Activated T-cell treated with anti-CD3 and anti-CD28 coated beads, Interleukin-2, amount 50 U/mL, for 72 hours (primary cell): ENCODE data around the gene ONECUT2. TPM values are rescaled to one million over a fixed set of nuclear protein-coding genes. Genes with fewer than 3 reads are reported as not detected.
"Not testable (repeated sequence)": the region's sequence is repeated elsewhere in the genome, so short reads cannot be mapped to it uniquely, and the experiment has no call there.

Experiments
- ATAC-seq, 2 donors: fragments of 150-1000 bp; cut with Tn5 transposase; replicated peaks in 1 of 2; 2 replicates each; pipeline ENCODE4 v1.10.0; 2021; ENCODE audit warnings: moderate library complexity in 2 of 2, mild to moderate bottlenecking in 1 of 2
- DNase-seq, 2 donors: peaks; one replicate each; pipeline ENCODE4 v3.0.0; 2021 to 2022; ENCODE audit warnings: mixed read lengths in 1 of 2
- H3K27ac Mint-ChIP-seq: one replicate; pipeline ENCODE4 v1.8.0; 2022; ENCODE audit warnings: mild to moderate bottlenecking, moderate library complexity, mixed read lengths
- H3K27me3 Mint-ChIP-seq: one replicate; pipeline ENCODE4 v1.8.0; 2022; ENCODE audit warnings: low read depth, mixed read lengths
- H3K36me3 Mint-ChIP-seq, 2 donors: one replicate each; pipeline ENCODE4 v1.8.0; 2022; ENCODE audit warnings: mixed read lengths in 2 of 2, mild to moderate bottlenecking in 1 of 2; ENCODE audit not compliant: insufficient read depth in 2 of 2
- H3K4me1 Mint-ChIP-seq: one replicate; pipeline ENCODE4 v1.8.0; 2022; ENCODE audit warnings: low read depth, mixed read lengths
- H3K4me3 Mint-ChIP-seq, 2 donors: one replicate each; pipeline ENCODE4 v1.8.0; 2022; ENCODE audit warnings: mild to moderate bottlenecking in 2 of 2, mixed read lengths in 2 of 2, moderate library complexity in 2 of 2
- H3K9me3 Mint-ChIP-seq, 2 donors: one replicate each; pipeline ENCODE4 v1.8.0; 2022; ENCODE audit warnings: mixed read lengths in 2 of 2
- total RNA-seq, 2 donors: library from RNA; stranded (reverse); gene quantifications; one replicate each; pipeline ENCODE4 v1.2.3, GENCODE V29; 2022

ONECUT2 gene
- total RNA-seq, 2 donors from 2014 or later, result 0.02 TPM

DNA sequence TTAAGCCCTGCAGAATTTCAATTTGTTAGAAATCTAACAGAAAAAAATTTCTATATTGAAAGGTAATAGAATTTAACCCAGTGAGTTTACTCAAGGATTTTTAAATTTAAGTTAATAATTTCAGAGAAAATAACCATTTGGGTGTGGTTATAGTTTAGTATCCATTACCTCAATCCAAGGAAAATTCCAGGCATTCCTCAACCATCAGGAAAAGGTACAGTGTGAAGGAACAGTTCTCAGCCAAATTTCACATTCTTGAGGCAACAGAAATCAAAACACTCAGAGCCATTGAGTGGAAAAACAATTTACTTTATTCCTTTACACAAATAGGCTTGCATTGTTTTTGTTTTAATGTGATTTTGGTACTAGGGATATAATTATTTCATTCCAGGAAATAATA, 45.6 kb downstream of the ONECUT2 start:
- no peak overlapping the region for H3K27ac Mint-ChIP-seq
- no peaks in the 10 kb centered on the region for H3K4me1 Mint-ChIP-seq
- peaks cover 38% of the 10 kb centered on the region for H3K27me3 Mint-ChIP-seq
- no peak overlapping the region for H3K4me3 Mint-ChIP-seq
- ATAC-seq (no peak), DNase-seq (no peak)
- no peaks in the 10 kb centered on the region for H3K36me3 Mint-ChIP-seq
- H3K9me3 Mint-ChIP-seq, result no peaks in the 10 kb centered on the region

DNA sequence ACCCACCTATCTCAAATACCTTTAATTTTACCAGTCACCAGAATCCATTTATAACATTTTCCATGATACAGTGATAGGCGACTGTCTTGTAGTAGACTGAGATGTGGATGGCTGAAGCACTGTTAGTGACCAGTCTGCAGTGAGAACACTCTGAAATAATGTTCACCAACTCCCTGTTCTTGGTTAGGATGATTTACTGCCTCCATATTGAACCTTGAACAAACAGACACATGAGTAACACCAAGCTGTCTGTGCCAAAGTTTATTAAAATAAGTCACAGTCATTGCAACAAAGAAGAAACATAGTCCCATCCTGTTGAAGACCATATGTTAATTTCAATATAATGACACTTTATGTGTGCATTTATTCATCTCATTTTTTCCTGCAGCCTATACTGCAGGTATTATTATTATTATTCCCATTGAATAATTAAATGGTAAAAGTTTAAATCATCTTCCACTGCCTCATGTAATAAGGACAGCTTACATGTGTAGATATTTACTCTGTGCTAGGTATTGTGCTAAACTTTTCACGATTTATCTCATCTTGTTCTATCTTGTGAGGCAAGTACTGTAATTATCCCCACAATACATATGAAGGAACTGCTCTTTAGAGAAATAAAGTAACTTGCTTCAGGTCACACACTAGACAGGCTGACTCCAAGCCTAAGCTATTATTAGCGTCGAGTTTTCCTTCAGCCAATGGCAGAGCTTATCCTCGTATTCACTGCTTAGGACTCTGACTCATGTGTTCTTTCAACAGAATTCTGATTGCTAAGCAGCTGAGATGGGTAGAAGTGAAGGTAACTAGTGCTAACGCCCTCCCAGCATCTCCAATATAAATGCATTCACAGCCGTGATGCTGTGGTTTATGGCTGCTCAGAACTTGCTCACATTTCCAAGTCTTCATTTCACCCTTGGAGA, 62.5 kb downstream of the ONECUT2 start:
- H3K36me3 Mint-ChIP-seq, result no peaks in the 10 kb centered on the region
- no peak for ATAC-seq
- no peak overlapping the region for H3K27ac Mint-ChIP-seq
- no peaks in the 10 kb centered on the region for H3K9me3 Mint-ChIP-seq
- DNase-seq, result no peak
- peaks cover 6% of the 10 kb centered on the region for H3K27me3 Mint-ChIP-seq
- H3K4me3 Mint-ChIP-seq, result no peak overlapping the region
- no peaks in the 10 kb centered on the region for H3K4me1 Mint-ChIP-seq

DNA sequence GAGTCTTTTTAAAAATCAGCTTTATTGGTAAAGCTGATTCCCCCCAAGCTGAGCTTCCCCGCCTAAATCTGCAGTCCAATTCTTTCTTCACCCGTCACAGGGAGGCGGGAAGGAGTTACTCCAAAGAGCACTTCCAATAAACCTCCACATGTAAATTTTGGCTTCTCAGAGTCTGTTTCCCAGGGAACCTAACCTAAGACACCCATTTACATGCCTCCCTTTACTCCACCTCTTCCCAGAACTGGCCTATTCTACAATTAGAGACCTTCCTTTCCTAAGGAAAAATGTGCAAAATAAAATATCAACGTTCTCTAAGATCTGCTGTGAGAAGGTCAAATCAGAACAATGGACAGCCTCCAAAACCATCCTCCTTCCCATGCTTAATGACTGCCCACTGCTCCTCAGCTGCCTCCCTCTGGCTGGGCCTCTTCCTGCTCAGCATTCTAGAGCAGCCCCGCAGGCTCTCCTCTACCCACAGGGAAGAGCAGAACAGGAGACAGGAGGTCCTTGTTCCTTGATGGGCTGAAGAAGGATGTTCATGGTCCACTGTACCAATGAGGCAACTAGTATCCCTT, 63.6 kb downstream of the ONECUT2 start:
- DNase-seq, result no peak
- H3K9me3 Mint-ChIP-seq, result no peaks in the 10 kb centered on the region
- no peaks in the 10 kb centered on the region for H3K36me3 Mint-ChIP-seq

DNA sequence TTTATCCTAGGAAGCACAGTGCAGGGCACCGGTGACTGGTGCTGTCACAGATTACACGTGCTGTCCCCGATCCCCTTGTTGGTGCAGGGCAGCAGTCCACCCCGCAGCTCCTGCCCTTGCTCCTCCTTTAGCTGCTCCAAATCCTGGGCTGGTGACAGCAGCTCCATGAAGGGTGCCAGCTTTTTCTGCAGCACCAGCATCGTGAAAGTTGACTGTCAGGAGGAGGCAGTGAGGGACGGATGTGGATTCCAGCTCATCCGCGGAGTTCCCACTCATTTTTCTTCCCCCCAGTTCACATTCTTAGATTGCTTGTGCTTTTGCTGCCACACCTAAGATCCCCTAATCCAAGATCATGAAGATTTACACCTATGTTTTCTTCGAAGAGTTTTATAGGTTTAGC, 67.5 kb downstream of the ONECUT2 start:
- Mint-ChIP-seq H3K27me3 (peaks cover 25% of the 10 kb centered on the region), H3K9me3 (peaks cover 0 to 3% of the 10 kb centered on the region in 2 donors), H3K36me3 (no peaks in the 10 kb centered on the region), H3K4me3 (no peak overlapping the region), H3K27ac (no peak overlapping the region), H3K4me1 (no peaks in the 10 kb centered on the region)
- ATAC-seq (no peak), DNase-seq (no peak)

More for the DNA sequence above, 63.6 kb downstream of the ONECUT2 start:
- H3K27me3 Mint-ChIP-seq, result peaks cover 8% of the 10 kb centered on the region
- H3K4me1 Mint-ChIP-seq, result no peaks in the 10 kb centered on the region
- no peak overlapping the region for H3K4me3 Mint-ChIP-seq
- H3K27ac Mint-ChIP-seq, result no peak overlapping the region
- no peak for ATAC-seq

DNA sequence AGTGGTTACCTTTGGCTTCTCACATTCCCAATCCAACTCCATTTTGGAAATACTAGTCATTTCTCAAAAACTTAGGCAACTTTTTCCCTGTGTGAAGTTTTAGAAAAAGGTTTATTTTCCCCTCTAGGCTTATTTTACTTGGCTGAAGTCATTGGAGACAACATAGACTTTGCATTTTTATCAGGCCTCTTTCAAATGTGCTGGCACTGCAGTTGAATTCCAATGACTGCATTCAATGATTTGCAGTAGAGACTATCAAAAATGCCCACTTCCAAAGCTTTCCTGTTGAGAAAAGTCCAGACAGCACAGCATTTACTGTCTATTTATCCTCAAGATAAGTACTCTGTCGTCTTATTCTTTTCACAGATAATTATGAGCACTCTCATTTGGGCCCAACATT, 70.1 kb downstream of the ONECUT2 start:
- H3K27me3 Mint-ChIP-seq, result peaks cover 37% of the 10 kb centered on the region
- H3K4me3 Mint-ChIP-seq, result no peak overlapping the region
- DNase-seq (no peak), ATAC-seq (no peak)
- H3K36me3 Mint-ChIP-seq, result no peaks in the 10 kb centered on the region
- peaks cover 0 to 5% of the 10 kb centered on the region in 2 donors for H3K9me3 Mint-ChIP-seq
- no peaks in the 10 kb centered on the region for H3K4me1 Mint-ChIP-seq
- no peak overlapping the region for H3K27ac Mint-ChIP-seq

DNA sequence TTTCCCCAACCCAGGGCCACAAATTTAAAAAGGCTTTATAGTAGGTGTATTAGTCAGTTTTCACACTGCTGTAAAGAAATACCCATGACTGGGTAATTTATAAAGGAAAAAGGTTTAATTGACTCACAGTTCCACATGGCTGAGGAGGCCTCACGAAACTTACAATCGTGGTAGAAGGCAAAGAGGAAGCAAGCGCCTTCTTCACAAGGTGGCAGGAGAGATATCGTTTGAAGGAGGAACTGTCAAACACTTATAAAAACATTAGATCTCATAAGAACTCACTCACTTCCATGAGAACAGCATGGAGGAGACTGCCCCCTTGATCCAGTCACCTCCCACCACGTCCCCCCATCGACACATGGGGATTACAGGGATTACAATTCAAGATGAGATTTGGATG, 80.9 kb downstream of the ONECUT2 start:
- H3K36me3 Mint-ChIP-seq, result no peaks in the 10 kb centered on the region
- H3K27me3 Mint-ChIP-seq, result peaks cover 11% of the 10 kb centered on the region
- no peak overlapping the region for H3K4me3 Mint-ChIP-seq
- DNase-seq (no peak), ATAC-seq (no peak)
- H3K9me3 Mint-ChIP-seq, result no peaks in the 10 kb centered on the region
- H3K27ac Mint-ChIP-seq, result no peak overlapping the region
- no peaks in the 10 kb centered on the region for H3K4me1 Mint-ChIP-seq

DNA sequence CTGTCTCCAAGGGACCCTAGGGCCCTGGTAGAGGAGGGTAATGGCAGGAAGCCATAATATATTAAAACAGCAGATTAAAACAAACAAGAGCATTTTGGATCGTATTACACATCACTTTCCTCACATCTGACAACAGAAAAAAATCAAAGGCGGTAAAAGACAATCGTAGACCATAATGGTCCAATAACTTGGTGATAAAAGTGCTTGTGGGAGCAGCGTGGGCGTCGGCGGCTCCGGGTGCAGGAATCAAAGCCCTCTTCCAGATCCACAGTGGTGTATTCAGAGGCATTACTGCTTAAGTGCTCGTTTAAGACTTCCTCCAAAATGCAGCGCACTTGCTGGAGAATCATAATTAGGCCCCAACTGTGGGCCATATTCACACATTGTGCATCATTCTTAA, 83.4 kb downstream of the ONECUT2 start:
- Mint-ChIP-seq H3K4me3 (no peak overlapping the region), H3K9me3 (no peaks in the 10 kb centered on the region), H3K27ac (no peak overlapping the region), H3K36me3 (no peaks in the 10 kb centered on the region), H3K4me1 (no peaks in the 10 kb centered on the region), H3K27me3 (peaks cover 11% of the 10 kb centered on the region)
- ATAC-seq (no peak), DNase-seq (no peak)

DNA sequence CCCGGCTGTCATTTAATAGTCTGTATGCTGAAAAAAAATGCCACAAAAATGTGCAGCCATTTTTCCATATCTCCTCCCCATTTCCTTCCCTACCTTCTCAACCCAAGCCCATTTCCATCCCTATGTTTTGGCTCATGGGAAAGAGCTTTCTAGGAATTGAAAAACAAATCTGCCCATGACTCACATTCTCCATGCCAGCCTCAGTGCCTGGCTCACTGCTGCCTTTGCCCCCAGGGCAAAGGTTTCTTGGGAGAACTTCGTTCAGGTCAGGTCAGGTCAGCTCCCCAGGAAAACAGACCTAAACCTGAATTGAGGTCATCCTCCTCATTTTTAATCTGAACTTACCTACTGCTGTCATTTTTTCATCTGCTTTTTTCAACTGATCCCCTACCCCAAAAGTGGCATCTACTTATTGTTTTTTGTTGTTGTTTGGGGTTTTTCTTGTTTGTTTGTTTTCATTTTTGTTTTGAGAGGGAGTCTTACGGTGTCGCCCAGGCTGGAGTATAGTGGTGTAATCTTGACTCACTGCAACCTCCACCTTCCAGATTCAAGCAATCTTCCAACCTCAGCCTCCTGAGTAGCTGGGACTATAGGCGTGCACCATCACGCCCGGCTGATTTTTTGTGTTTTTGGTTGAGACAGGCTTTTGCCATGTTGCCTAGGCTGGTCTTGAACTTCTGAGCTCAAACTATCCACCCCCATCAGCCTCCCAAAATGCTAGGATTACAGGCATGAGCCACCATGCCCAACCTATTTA, 84.7 kb downstream of the ONECUT2 start:
- no peak overlapping the region for H3K4me3 Mint-ChIP-seq
- ATAC-seq, result no peak
- H3K27me3 Mint-ChIP-seq, result peaks cover 11% of the 10 kb centered on the region
- no peak for DNase-seq
- no peaks in the 10 kb centered on the region for H3K4me1 Mint-ChIP-seq
- H3K36me3 Mint-ChIP-seq, result no peaks in the 10 kb centered on the region
- H3K9me3 Mint-ChIP-seq, result no peaks in the 10 kb centered on the region
- no peak overlapping the region for H3K27ac Mint-ChIP-seq

DNA sequence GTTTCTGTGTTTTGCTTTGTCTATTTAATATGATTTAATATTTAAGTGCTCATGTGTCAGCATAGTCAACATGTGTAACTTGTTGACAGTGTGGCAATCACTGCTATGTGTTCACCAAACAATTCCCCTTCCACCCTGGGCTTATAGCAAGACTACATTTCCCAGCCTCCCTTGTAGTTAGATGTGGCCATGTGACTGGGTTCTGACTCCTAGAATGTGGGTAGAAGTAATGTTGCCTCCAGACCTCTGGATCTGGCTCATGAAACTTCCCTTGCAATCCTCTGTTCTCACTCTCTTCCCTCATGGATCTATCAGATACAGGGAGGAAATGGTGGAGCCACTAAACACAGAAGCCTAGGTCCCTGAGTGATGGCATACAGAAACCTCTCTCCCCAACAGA, 87.2 kb downstream of the ONECUT2 start:
- ATAC-seq, H3K36me3 Mint-ChIP-seq, H3K4me1 Mint-ChIP-seq, H3K27ac Mint-ChIP-seq, H3K4me3 Mint-ChIP-seq, DNase-seq, H3K9me3 Mint-ChIP-seq: not testable (repeated sequence)
- H3K27me3 Mint-ChIP-seq, result peaks cover 11% of the 10 kb centered on the region

DNA sequence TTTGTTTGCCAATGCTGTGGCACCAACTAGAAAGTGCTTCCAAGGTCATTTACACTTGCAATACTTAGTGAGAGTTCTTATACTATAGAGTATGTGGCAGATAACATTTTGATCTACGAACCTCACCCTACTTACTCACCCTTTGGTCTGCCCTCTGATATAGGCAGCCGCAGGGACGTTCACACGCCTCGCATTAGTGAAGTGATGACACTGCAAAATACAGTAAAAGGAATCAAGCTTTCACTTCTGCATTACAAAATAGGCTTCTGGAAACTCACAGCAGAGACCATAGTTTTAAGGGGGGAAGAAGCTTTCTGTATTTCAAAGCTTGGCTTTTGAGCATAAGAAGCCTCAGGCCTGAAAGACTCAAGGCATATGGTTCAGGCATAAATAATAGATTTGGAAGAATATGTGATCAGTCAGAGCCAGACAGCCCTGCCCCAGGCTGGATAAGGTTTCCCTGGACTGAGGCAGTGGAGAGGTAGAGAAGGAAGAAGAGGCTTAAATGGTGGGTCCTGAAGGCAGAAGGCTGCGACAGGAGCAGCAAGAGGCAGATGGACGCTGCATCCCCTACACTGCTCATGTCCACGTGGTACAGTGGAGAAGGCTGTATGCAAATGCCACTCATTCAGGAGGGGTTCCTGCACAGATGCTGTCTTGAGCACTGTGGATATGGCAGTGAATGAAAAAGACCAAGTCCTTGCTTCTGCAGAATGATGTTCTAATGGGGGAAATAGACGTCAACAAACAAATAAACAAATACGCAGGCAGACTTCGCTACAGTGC, 88.2 kb downstream of the ONECUT2 start:
- ATAC-seq (no peak), DNase-seq (no peak)
- Mint-ChIP-seq H3K27ac (no peak overlapping the region), H3K27me3 (peaks cover 11% of the 10 kb centered on the region), H3K36me3 (no peaks in the 10 kb centered on the region), H3K4me1 (no peaks in the 10 kb centered on the region), H3K9me3 (no peaks in the 10 kb centered on the region), H3K4me3 (no peak overlapping the region)

DNA sequence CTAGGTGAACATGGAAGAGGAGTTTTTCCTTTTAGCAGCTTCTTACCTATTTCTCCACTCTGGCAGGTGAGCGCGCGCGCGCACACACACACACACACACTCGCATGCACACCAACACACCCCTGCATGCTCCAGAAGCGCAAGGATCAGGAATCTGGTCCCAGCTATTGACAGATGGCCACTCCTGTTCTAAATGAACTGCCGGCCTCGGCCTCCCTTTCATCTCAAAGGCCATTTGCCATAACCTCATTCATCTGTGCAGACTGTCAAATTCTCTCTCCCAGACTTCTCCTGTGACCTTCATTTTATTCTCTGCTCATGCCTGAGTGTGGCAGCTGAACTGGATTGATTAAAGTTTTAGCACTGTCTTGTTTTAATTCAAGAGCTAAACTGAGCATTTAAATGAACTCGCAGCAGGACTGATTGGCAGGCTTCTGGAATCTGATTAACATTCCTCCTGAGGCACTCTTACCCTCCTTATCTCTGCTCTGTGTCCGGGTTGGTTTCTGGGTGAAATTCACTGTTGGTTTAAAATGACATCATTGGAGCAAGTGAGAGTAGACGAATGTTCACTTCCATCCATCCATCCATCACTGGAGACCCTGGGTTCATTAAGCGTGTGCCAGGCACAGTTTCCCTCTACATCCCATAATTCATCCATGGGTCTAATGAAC, 92.5 kb downstream of the ONECUT2 start:
- Mint-ChIP-seq H3K36me3 (no peaks in the 10 kb centered on the region), H3K9me3 (no peaks in the 10 kb centered on the region)
- ATAC-seq, result no peak

DNA sequence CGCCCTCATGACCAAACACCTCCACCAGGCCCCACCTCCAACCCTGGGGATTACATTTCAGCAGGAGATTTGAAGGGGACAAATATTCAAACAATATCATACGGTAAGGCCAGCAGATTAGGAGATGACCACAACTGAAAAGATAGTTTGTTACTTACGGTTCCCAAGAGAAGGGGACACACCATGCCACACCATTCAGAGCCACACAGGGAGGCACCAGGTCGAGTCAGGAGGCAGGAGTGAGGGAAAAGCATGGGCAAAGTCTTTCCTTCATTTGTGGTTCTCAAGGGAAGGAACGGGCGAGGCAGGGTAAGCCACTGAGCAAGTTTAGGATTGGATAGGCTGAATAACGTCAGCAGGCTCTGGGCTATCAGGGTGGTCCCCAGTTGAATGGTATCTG, 94.0 kb downstream of the ONECUT2 start:
- H3K4me3 Mint-ChIP-seq, result no peak overlapping the region
- no peak overlapping the region for H3K27ac Mint-ChIP-seq
- H3K36me3 Mint-ChIP-seq, result no peaks in the 10 kb centered on the region
- H3K27me3 Mint-ChIP-seq, result no peaks in the 10 kb centered on the region
- no peak for DNase-seq
- no peaks in the 10 kb centered on the region for H3K9me3 Mint-ChIP-seq
- no peak for ATAC-seq
- no peaks in the 10 kb centered on the region for H3K4me1 Mint-ChIP-seq

More for the DNA sequence above, 92.5 kb downstream of the ONECUT2 start:
- no peak for DNase-seq
- no peaks in the 10 kb centered on the region for H3K27me3 Mint-ChIP-seq
- H3K4me3 Mint-ChIP-seq, result no peak overlapping the region
- H3K27ac Mint-ChIP-seq, result no peak overlapping the region
- H3K4me1 Mint-ChIP-seq, result no peaks in the 10 kb centered on the region
